ENCODE results near the gene PACSIN2. TPM values are rescaled to one million over a fixed set of nuclear protein-coding genes. Genes with fewer than 3 reads are reported as not detected.

Gene PACSIN2
- total RNA-seq, 1 experiment from 2014 or later: 103 TPM

GRCh38 chr22:42993651-42994275 lies 21.2 kb downstream of the PACSIN2 start:
- Histone ChIP-seq H3K27me3 (ENCODE audit: insufficient read depth, low read depth) (no peaks in the 10 kb centered on the region), H3K79me2 (ENCODE audit: low read depth) (peaks cover 89% of the 10 kb centered on the region), H3K4me2 (peak overlapping the region; percentile 91), H3K27ac (peak overlapping the region; percentile 98), H3K9me3 (ENCODE audit: insufficient read depth, low read depth) (no peaks in the 10 kb centered on the region), H3K36me3 (ENCODE audit: low read depth) (no peaks in the 10 kb centered on the region), H3K4me3 (peak overlapping the region; percentile 47; the same call in 1 of the 2 replicates), H3K4me1 (replicated peaks; ENCODE audit: insufficient read depth) (peaks cover 94% of the 10 kb centered on the region), H3F3A (ENCODE audit: insufficient read depth, low read depth) (peaks cover 69% of the 10 kb centered on the region), H2AFZ (no peak overlapping the region), H3K9me2 (ENCODE audit: insufficient read depth) (no peaks in the 10 kb centered on the region), H4K20me1 (ENCODE audit: insufficient read depth) (no peaks in the 10 kb centered on the region)
- ChIA-PET CTCF (no interaction called here), POLR2A (ENCODE audit: unreplicated experiment) (no interaction called here)
- intact Hi-C loops (cut with micrococcal nuclease; ENCODE audit: unreplicated experiment): loop anchor here (2.0 to 10.0 kb wide), 4 partner anchors 21 to 131 kb away; partner anchors contain the start of gene PACSIN2
- BruUV-seq (replicated peaks): no TSS peak
- DNase-seq: peak in 1 of 2 experiments; percentile 92
- TF ChIP-seq CTCF (conservative IDR thresholded peaks at IDR 0.05) (no peak), EZH2 (IDR thresholded peaks at IDR 0.05; ENCODE audit: low read depth) (no peak)

GRCh38 chr22:42992886-42993479 lies 22.0 kb downstream of the PACSIN2 start:
- Histone ChIP-seq H3K4me2 (peak overlapping the region; percentile 91), H3K27ac (peak overlapping the region; percentile 98), H3K9me3 (ENCODE audit: insufficient read depth, low read depth) (no peaks in the 10 kb centered on the region), H3K27me3 (ENCODE audit: insufficient read depth, low read depth) (no peaks in the 10 kb centered on the region), H2AFZ (no peak overlapping the region), H3K4me1 (replicated peaks; ENCODE audit: insufficient read depth) (peaks cover 91% of the 10 kb centered on the region), H3K36me3 (ENCODE audit: low read depth) (peaks cover 3% of the 10 kb centered on the region; the same call in 1 of the 2 replicates), H3F3A (ENCODE audit: insufficient read depth, low read depth) (peaks cover 69% of the 10 kb centered on the region), H3K79me2 (ENCODE audit: low read depth) (peaks cover 89% of the 10 kb centered on the region), H4K20me1 (ENCODE audit: insufficient read depth) (peaks cover 6% of the 10 kb centered on the region), H3K4me3 (no peak overlapping the region), H3K9me2 (ENCODE audit: insufficient read depth) (no peaks in the 10 kb centered on the region)
- no TSS peak for BruUV-seq (replicated peaks)
- CTCF ChIA-PET: interaction anchor here (0.7 kb wide), 1 partner anchor 42 kb away, joined by 3 read pairs; no protein-coding TSS in a partner anchor
- TF ChIP-seq EZH2 (IDR thresholded peaks at IDR 0.05; ENCODE audit: low read depth) (no peak), CTCF (conservative IDR thresholded peaks at IDR 0.05) (no peak)
- intact Hi-C loops (cut with micrococcal nuclease; ENCODE audit: unreplicated experiment): loop anchor here (5.0 to 10.0 kb wide), 3 partner anchors 39 to 132 kb away; no protein-coding TSS in a partner anchor
- no peak for DNase-seq
- POLR2A ChIA-PET (ENCODE audit: unreplicated experiment): no interaction called here

- H3K36me3 ChIP-seq (ENCODE audit: low read depth): peaks cover 4% of the 10 kb centered on the region; the same call in 1 of the 2 replicates
Measured at GRCh38 chr22:42992092-42992491, 22.9 kb downstream of the PACSIN2 start.

More at GRCh38 chr22:42992092-42992491, 22.9 kb downstream of the PACSIN2 start:
- TF ChIP-seq CTCF (conservative IDR thresholded peaks at IDR 0.05) (no peak), EZH2 (IDR thresholded peaks at IDR 0.05; ENCODE audit: low read depth) (no peak)
- no TSS peak for BruUV-seq (replicated peaks)
- DNase-seq: no peak
- Histone ChIP-seq H3K79me2 (ENCODE audit: low read depth) (peaks cover 89% of the 10 kb centered on the region), H2AFZ (no peak overlapping the region), H3K27me3 (ENCODE audit: insufficient read depth, low read depth) (no peaks in the 10 kb centered on the region), H3K9me3 (ENCODE audit: insufficient read depth, low read depth) (no peaks in the 10 kb centered on the region), H3K4me3 (no peak overlapping the region), H3K4me1 (replicated peaks; ENCODE audit: insufficient read depth) (peaks cover 83% of the 10 kb centered on the region), H3F3A (ENCODE audit: insufficient read depth, low read depth) (peaks cover 68% of the 10 kb centered on the region), H3K27ac (0 out of 2 replicates have a peak overlapping the region, but pooled peaks have one; percentile 62), H3K9me2 (ENCODE audit: insufficient read depth) (no peaks in the 10 kb centered on the region), H3K4me2 (peak overlapping the region; percentile 8), H4K20me1 (ENCODE audit: insufficient read depth) (peaks cover 10% of the 10 kb centered on the region)
- ChIA-PET CTCF (no interaction called here), POLR2A (ENCODE audit: unreplicated experiment) (interaction anchor here (0.6 kb wide), 1 partner anchor 21 kb away, joined by 4 read pairs; no protein-coding TSS in a partner anchor)
- intact Hi-C loops (cut with micrococcal nuclease; ENCODE audit: unreplicated experiment): loop anchor here (5.0 to 10.0 kb wide), 3 partner anchors 40 to 133 kb away; no protein-coding TSS in a partner anchor
